ENCODE results near the gene COPA. TPM values are rescaled to one million over a fixed set of nuclear protein-coding genes. Genes with fewer than 3 reads are reported as not detected.

The COPA gene
- total RNA-seq, 1 experiment from 2014 or later, result 118 TPM

DNA sequence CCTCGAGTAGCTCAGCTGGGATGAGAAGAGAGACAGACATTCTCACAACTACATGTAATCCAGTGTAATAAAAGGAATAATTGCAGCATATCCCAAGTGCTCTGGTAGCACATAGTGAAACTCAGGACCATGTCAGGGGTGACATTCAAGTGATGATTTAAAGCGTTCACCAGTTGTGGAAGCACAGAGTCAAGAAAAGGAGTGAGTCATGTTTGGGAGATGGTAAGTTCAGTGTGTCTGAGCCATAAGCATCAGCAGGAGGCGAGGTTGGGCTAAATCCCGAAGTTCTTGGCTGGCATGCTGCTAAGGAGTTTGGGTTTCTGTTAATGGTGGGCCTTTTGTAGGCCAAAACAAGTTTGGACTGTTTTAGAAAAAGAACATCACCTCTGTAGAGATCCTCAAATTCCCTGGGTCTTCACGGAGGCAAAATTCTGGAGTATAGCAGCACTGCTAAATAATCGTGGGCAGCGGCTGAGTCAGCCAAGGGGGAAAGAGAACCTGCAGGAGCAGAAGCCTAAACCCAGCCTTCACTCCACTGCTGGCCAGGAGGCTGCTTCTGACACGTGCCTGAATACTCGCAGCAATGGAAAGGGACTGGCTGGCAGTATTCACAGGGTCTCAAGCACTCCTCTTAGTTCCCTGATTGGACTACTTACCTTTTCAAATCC lies 16.6 kb upstream of the COPA start:
- no peak overlapping the region for H3K4me3 ChIP-seq (ENCODE audit: low read depth in 2 of 2, low read length in 2 of 2)
- H3K4me1 ChIP-seq (ENCODE audit: control insufficient read depth, insufficient read depth, low read length), result no peaks in the 10 kb centered on the region
- DNase-seq (ENCODE audit: low read depth, low spot score), result no peak
- no peaks in the 10 kb centered on the region for H3K27me3 ChIP-seq (ENCODE audit: control insufficient read depth, insufficient read depth, low read length)
- intact Hi-C loops (cut with micrococcal nuclease; ENCODE audit: unreplicated experiment) (no loop called here), in situ Hi-C loops (cut with HindIII; ENCODE audit: low pct_unique_long_range_greater_than_20kb, low sequenced_read_pairs) (no loop called here)
- no peak for ATAC-seq
- H3K36me3 ChIP-seq (ENCODE audit: control insufficient read depth, insufficient read depth, low read length), result peaks cover 5% of the 10 kb centered on the region; the same call in 1 of the 2 replicates
- ChIA-PET POLR2A (no interaction called here), CTCF (no interaction called here)
- no peak overlapping the region for H3K27ac ChIP-seq (ENCODE audit: low read length)
- no peak for TF ChIP-seq POLR2AphosphoS5 (IDR thresholded peaks at IDR 0.05; ENCODE audit: low read depth, low read length)
- TF ChIP-seq, protein P1, sequence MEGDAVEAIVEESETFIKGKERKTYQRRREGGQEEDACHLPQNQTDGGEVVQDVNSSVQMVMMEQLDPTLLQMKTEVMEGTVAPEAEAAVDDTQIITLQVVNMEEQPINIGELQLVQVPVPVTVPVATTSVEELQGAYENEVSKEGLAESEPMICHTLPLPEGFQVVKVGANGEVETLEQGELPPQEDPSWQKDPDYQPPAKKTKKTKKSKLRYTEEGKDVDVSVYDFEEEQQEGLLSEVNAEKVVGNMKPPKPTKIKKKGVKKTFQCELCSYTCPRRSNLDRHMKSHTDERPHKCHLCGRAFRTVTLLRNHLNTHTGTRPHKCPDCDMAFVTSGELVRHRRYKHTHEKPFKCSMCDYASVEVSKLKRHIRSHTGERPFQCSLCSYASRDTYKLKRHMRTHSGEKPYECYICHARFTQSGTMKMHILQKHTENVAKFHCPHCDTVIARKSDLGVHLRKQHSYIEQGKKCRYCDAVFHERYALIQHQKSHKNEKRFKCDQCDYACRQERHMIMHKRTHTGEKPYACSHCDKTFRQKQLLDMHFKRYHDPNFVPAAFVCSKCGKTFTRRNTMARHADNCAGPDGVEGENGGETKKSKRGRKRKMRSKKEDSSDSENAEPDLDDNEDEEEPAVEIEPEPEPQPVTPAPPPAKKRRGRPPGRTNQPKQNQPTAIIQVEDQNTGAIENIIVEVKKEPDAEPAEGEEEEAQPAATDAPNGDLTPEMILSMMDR (IDR thresholded peaks at IDR 0.05), result no peak
- TF ChIP-seq, protein P2, sequence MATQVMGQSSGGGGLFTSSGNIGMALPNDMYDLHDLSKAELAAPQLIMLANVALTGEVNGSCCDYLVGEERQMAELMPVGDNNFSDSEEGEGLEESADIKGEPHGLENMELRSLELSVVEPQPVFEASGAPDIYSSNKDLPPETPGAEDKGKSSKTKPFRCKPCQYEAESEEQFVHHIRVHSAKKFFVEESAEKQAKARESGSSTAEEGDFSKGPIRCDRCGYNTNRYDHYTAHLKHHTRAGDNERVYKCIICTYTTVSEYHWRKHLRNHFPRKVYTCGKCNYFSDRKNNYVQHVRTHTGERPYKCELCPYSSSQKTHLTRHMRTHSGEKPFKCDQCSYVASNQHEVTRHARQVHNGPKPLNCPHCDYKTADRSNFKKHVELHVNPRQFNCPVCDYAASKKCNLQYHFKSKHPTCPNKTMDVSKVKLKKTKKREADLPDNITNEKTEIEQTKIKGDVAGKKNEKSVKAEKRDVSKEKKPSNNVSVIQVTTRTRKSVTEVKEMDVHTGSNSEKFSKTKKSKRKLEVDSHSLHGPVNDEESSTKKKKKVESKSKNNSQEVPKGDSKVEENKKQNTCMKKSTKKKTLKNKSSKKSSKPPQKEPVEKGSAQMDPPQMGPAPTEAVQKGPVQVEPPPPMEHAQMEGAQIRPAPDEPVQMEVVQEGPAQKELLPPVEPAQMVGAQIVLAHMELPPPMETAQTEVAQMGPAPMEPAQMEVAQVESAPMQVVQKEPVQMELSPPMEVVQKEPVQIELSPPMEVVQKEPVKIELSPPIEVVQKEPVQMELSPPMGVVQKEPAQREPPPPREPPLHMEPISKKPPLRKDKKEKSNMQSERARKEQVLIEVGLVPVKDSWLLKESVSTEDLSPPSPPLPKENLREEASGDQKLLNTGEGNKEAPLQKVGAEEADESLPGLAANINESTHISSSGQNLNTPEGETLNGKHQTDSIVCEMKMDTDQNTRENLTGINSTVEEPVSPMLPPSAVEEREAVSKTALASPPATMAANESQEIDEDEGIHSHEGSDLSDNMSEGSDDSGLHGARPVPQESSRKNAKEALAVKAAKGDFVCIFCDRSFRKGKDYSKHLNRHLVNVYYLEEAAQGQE (IDR thresholded peaks at IDR 0.05; ENCODE audit: insufficient read depth in 1 of 2, low read depth in 2 of 2, low read length in 1 of 2), result no peak
- no peak for TF ChIP-seq TCF7L2 (IDR thresholded peaks at IDR 0.05; ENCODE audit: low read depth, low read length)
- no peak for TF ChIP-seq SIN3A (IDR thresholded peaks at IDR 0.05; ENCODE audit: borderline replicate concordance, insufficient read depth, low read depth, low read length)
- no peaks in the 10 kb centered on the region for H3K9me3 ChIP-seq (ENCODE audit: control insufficient read depth, insufficient read depth, low read depth, low read length)
- BruUV-seq (replicated peaks), result no TSS peak

DNA sequence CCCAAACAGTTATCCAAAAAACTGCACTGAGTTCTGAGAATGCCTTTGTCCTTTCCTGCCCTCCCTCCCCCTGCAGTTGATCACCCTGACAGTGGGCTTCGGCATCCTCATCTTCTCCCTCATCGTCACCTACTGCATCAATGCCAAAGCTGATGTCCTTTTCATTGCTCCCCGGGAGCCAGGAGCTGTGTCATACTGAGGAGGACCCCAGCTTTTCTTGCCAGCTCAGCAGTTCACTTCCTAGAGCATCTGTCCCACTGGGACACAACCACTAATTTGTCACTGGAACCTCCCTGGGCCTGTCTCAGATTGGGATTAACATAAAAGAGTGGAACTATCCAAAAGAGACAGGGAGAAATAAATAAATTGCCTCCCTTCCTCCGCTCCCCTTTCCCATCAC lies 15.0 kb upstream of the COPA start:
- Histone ChIP-seq H3K27ac (ENCODE audit: low read length) (no peak overlapping the region), H3K9me3 (ENCODE audit: control insufficient read depth, insufficient read depth, low read depth, low read length) (no peaks in the 10 kb centered on the region), H3K36me3 (ENCODE audit: control insufficient read depth, insufficient read depth, low read length) (peaks cover 12% of the 10 kb centered on the region; the same call in 1 of the 2 replicates), H3K4me3 (ENCODE audit: low read depth in 2 of 2, low read length in 2 of 2) (no peak overlapping the region), H3K27me3 (ENCODE audit: control insufficient read depth, insufficient read depth, low read length) (no peaks in the 10 kb centered on the region), H3K4me1 (ENCODE audit: control insufficient read depth, insufficient read depth, low read length) (no peaks in the 10 kb centered on the region)
- ATAC-seq (no peak), DNase-seq (ENCODE audit: low read depth, low spot score) (no peak)
- intact Hi-C loops (cut with micrococcal nuclease; ENCODE audit: unreplicated experiment) (no loop called here), in situ Hi-C loops (cut with HindIII; ENCODE audit: low pct_unique_long_range_greater_than_20kb, low sequenced_read_pairs) (no loop called here)
- TF ChIP-seq, protein P1 (IDR thresholded peaks at IDR 0.05), result no peak
- TF ChIP-seq TCF7L2 (IDR thresholded peaks at IDR 0.05; ENCODE audit: low read depth, low read length) (no peak), SIN3A (IDR thresholded peaks at IDR 0.05; ENCODE audit: borderline replicate concordance, insufficient read depth, low read depth, low read length) (no peak), POLR2AphosphoS5 (IDR thresholded peaks at IDR 0.05; ENCODE audit: low read depth, low read length) (no peak)
- TF ChIP-seq, protein P2 (IDR thresholded peaks at IDR 0.05; ENCODE audit: insufficient read depth in 1 of 2, low read depth in 2 of 2, low read length in 1 of 2), result no peak
- ChIA-PET CTCF (interaction anchor here (1.0 kb wide), 1 partner anchor 18 kb away, joined by 3 read pairs; no protein-coding TSS in a partner anchor), POLR2A (no interaction called here)
- no TSS peak for BruUV-seq (replicated peaks)

Data from Panc1 (cell line).